GM12873 (cell line): Measurements from ENCODE around the gene EMC8.

Source experiments
- CTCF ChIP-seq: IDR thresholded peaks from 2 replicates; pipeline ENCODE4 v1.5.1; 2012; ENCODE audit warnings: low read depth, mild to moderate bottlenecking, moderate library complexity, low read length, control low read depth; ENCODE audit not compliant: insufficient read depth; ENCODE audit errors: missing control alignments

Gene EMC8

GRCh38 chr16:85777583-85778310 is 21.6 kb downstream of the EMC8 start:
- TF ChIP-seq CTCF: no peak

- no peak for TF ChIP-seq CTCF
These were observed 24.5 kb downstream of the EMC8 start for GRCh38 chr16:85774811-85775210.

- TF ChIP-seq CTCF: no peak
These were observed 25.2 kb downstream of the EMC8 start for GRCh38 chr16:85774136-85774535.

- TF ChIP-seq CTCF: no peak
These were observed 26.3 kb downstream of the EMC8 start for GRCh38 chr16:85773044-85773443.

GRCh38 chr16:85770741-85771140 is 28.6 kb downstream of the EMC8 start:
- TF ChIP-seq CTCF: no peak

- TF ChIP-seq CTCF: no peak
These were observed 31.1 kb downstream of the EMC8 start for GRCh38 chr16:85768199-85768598.

- no peak for TF ChIP-seq CTCF
These were observed 31.8 kb downstream of the EMC8 start for GRCh38 chr16:85767531-85767930.

- TF ChIP-seq CTCF: no peak
These were observed 33.6 kb downstream of the EMC8 start for GRCh38 chr16:85765767-85766166.
